Measurements from ENCODE around the gene NUP210L. TPM values are rescaled to one million over a fixed set of nuclear protein-coding genes. Genes with fewer than 3 reads are reported as not detected.

The NUP210L gene
- total RNA-seq, 4 donors from 2014 or later = 0.22 TPM; not detected in 3

GRCh38 chr1:154129391-154129970, 25.4 kb downstream of the NUP210L start:
- no peak for TF ChIP-seq CTCF (IDR thresholded peaks at IDR 0.05; ENCODE audit: low read depth)

- no peak for TF ChIP-seq CTCF (IDR thresholded peaks at IDR 0.05; ENCODE audit: low read depth)
These were observed 37.2 kb downstream of the NUP210L start for GRCh38 chr1:154117642-154118041.

DNA sequence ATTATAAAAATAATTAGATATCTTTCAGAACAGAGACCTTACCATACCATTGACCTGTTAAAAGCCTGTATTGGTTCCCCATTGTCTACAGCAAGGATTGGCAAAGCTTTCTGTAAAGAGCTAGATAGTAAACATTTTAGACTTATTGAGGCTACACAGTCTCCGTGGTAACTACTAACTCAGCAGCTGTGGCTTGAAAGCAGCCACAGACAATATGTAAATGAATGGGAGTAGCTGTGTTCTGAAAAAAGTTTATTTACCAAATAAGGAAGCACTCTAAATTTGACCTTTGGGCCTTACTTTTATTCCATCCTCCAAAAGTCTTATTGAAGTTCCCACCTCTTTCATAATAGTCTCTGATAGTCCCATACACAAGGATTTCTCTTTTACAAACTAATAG, 39.7 kb downstream of the NUP210L start:
- no peak for TF ChIP-seq CTCF (IDR thresholded peaks at IDR 0.05; ENCODE audit: low read depth)

- no peak for TF ChIP-seq CTCF (IDR thresholded peaks at IDR 0.05; ENCODE audit: low read depth)
These were observed 50.3 kb downstream of the NUP210L start for GRCh38 chr1:154104433-154105082.

DNA sequence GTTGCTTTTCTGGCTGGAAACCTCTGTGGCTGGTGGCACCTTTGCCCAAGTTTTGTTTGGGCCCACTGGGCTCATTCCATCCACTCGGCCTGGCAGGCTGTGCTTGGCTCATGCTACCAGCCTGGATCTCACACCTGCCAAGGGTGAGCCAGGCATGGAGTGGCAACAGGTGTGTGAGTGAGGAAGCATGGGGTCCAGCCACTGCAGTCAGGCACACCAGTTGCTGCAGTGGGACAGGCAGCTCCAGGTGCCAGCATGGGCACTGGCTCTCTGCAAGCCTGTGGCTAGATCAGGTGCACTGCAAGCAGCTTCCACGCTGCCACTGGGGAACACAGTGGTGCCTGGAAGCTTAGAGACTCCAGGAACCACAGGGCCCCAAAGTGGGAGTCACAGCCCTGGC, 57.0 kb downstream of the NUP210L start:
- TF ChIP-seq CTCF (IDR thresholded peaks at IDR 0.05; ENCODE audit: low read depth) = no peak

GRCh38 chr1:154095456-154096060, 59.3 kb downstream of the NUP210L start:
- no peak for TF ChIP-seq CTCF (IDR thresholded peaks at IDR 0.05; ENCODE audit: low read depth)

DNA sequence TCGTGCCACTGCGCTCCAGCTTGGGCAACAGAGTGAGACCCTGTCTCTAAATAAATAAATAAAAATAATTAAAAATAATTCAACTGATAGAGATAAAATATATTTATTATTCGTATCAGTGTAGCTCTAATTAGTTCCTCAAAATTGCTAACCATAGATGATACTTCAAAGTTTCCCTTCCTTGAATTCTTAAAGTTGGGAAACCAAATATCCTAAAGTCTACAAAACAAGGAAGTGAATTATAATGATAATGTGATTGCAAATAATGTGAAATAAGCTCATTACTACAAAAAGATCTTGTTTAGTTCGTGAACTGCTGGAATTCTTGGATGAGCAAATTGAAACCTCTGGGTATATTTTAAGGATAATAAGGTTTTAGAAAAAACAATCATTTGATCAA, 60.5 kb downstream of the NUP210L start:
- TF ChIP-seq CTCF (IDR thresholded peaks at IDR 0.05; ENCODE audit: low read depth) = no peak

Data from subcutaneous adipose tissue (tissue), 4 donors.